Psoas muscle (tissue), 8 donors: ENCODE data around the gene HABP4. TPM values are rescaled to one million over a fixed set of nuclear protein-coding genes. Genes with fewer than 3 reads are reported as not detected.

Experiments used
- ATAC-seq, 4 donors: fragments of 200-7000 bp; cut with Tn5 transposase; one replicate each; pipeline ENCODE4 v1.9.1; 2020; ENCODE audit warnings: moderate library complexity in 3 of 4, mild to moderate bottlenecking in 2 of 4
- DNase-seq, 2 donors: peaks; one replicate each; pipeline ENCODE4 v3.0.0-alpha.2; 2020
- H3K27ac ChIP-seq: fragments of 200-600 bp; one replicate; pipeline ENCODE4 v1.8.0; 2022
- H3K27me3 ChIP-seq, 3 donors: fragments of 200-600 bp in 1 of 3; one replicate each; pipeline versions ENCODE4 v1.6.1 to v1.8.0; 2013 to 2022; ENCODE audit warnings: low read length in 2 of 3, mild to moderate bottlenecking in 2 of 3, moderate library complexity in 1 of 3; ENCODE audit not compliant: insufficient read depth in 3 of 3
- H3K36me3 ChIP-seq, 2 donors: fragments of 200-600 bp in 1 of 2; one replicate each; pipeline versions ENCODE4 v1.6.1 to v1.8.0; 2013 to 2022; ENCODE audit warnings: low read depth in 1 of 2, mild to moderate bottlenecking in 1 of 2, moderate library complexity in 1 of 2; ENCODE audit not compliant: insufficient read depth in 1 of 2
- H3K4me1 ChIP-seq: fragments of 200-600 bp; one replicate; pipeline ENCODE4 v1.8.0; 2022
- H3K4me3 ChIP-seq: fragments of 200-600 bp; one replicate; pipeline ENCODE4 v1.8.0; 2022; ENCODE audit warnings: mild to moderate bottlenecking
- H3K9me3 ChIP-seq: fragments of 200-600 bp; one replicate; pipeline ENCODE4 v1.8.0; 2022
- CTCF ChIP-seq: fragments of 200-600 bp; IDR thresholded peaks from one replicate; pipeline ENCODE4 v1.8.0; 2022; ENCODE audit warnings: antibody characterized with exemption
- WGBS, 3 donors: extraction: QIAGEN DNeasy Blood & Tissue Kit; methylation state at CpG; one replicate each; pipeline versions ENCODE4 v1.1.6 to v1.1.7; 2013; 5-methylcytosine and 5-hydroxymethylcytosine counted together
- intact Hi-C, 2 donors: fragments of 100-400 bp; cut with DNase I; formaldehyde crosslinking; loops; one replicate each; pipeline versions ENCODE4 v1.11.0 to v1.14.2; 2022
- polyA plus RNA-seq, 3 donors: library from polyadenylated mRNA; stranded (reverse); fragments of 200-250 nt; gene quantifications; one replicate each; pipeline ENCODE4 v1.2.3, GENCODE V29; 2013
- total RNA-seq, 4 donors: library from RNA; stranded (reverse); fragmentation: NEBNext Ultra II Directional in 2 of 4; extraction: Animal tissue kit (Norgen Biotek cat#: 25700) in 2 of 4; gene quantifications; one replicate each; pipeline versions ENCODE4 v1.2.1 to v1.2.4, GENCODE V29; 2021 to 2023
- donor health status: healthy with polysubstance abuse.
- donor health status: DM: no; HTN: no; CAD: no; lungs with moderate emphysema.
- donor health status: Bipolar disorder and iron deficiency.
- donor health status: healthy.
- donor health status: DM: yes; HTN: yes; CAD: no.
- donor health status: DM: no; HTN: no; CAD: no.
- donor health status: DM: no; HTN: no; CAD: no.
- donor health status: DM: yes; HTN: yes; CAD: no.

HABP4 gene
- total and polyA plus RNA-seq, 7 donors = 6.4 to 14.4 (median 9.3) TPM

GRCh38 chr9:96483197-96483596, 33.2 kb downstream of the HABP4 start:
- Histone ChIP-seq H3K27ac (no peak overlapping the region), H3K4me1 (peaks cover 16% of the 10 kb centered on the region), H3K4me3 (no peak overlapping the region), H3K36me3 (peaks cover 0 to 24% of the 10 kb centered on the region in 2 donors), H3K9me3 (no peaks in the 10 kb centered on the region), H3K27me3 (no peaks in the 10 kb centered on the region)
- ATAC-seq (no peak), DNase-seq (no peak)
- no peak for TF ChIP-seq CTCF
- 92 to 97% (median 94%) methylated on average over 4 of the region's 4 CpGs for WGBS, 3 donors
- intact Hi-C loops = no loop called here

- no peak overlapping the region for H3K4me3 ChIP-seq
- ATAC-seq (no peak), DNase-seq (no peak)
- no peak for TF ChIP-seq CTCF
- intact Hi-C loops = no loop called here
- H3K36me3 ChIP-seq = peaks cover 0 to 31% of the 10 kb centered on the region in 2 donors
- 25 to 35% (median 31%) methylated on average over 3 of the region's 3 CpGs for WGBS, 3 donors
- H3K4me1 ChIP-seq = peaks cover 16% of the 10 kb centered on the region
- no peaks in the 10 kb centered on the region for H3K27me3 ChIP-seq
- H3K9me3 ChIP-seq = no peaks in the 10 kb centered on the region
- H3K27ac ChIP-seq = no peak overlapping the region
Measured at GRCh38 chr9:96483733-96484390, 33.9 kb downstream of the HABP4 start.

- no peak for DNase-seq
- Histone ChIP-seq H3K4me1 (peaks cover 16% of the 10 kb centered on the region), H3K36me3 (peaks cover 0 to 38% of the 10 kb centered on the region in 2 donors), H3K27ac (no peak overlapping the region), H3K9me3 (no peaks in the 10 kb centered on the region), H3K4me3 (no peak overlapping the region), H3K27me3 (no peaks in the 10 kb centered on the region)
- no peak for TF ChIP-seq CTCF
- WGBS, 3 donors = 87 to 95% (median 91%) methylated on average over 4 of the region's 4 CpGs
- ATAC-seq = no peak
- intact Hi-C loops = no loop called here
Measured at GRCh38 chr9:96484521-96484931, 34.6 kb downstream of the HABP4 start.

- H3K36me3 ChIP-seq = peaks cover 0 to 41% of the 10 kb centered on the region in 2 donors
- WGBS, 3 donors = 95 to 97% (median 95%) methylated on average over 16 of the region's 16 CpGs
- no peak overlapping the region for H3K27ac ChIP-seq
- H3K4me3 ChIP-seq = no peak overlapping the region
- ATAC-seq = no peak
- no peaks in the 10 kb centered on the region for H3K27me3 ChIP-seq
- intact Hi-C loops = no loop called here
- no peak for DNase-seq
- peaks cover 16% of the 10 kb centered on the region for H3K4me1 ChIP-seq
- no peaks in the 10 kb centered on the region for H3K9me3 ChIP-seq
- no peak for TF ChIP-seq CTCF
Measured at GRCh38 chr9:96485280-96485679, 35.3 kb downstream of the HABP4 start.
